HG03280 (cell line): Measurements from ENCODE around the gene ASCL1.

Experiments
- ATAC-seq: cut with Tn5 transposase; IDR thresholded peaks from one replicate; pipeline ENCODE4 v1.9.1; 2021; ENCODE audit warnings: mild to moderate bottlenecking, moderate library complexity; ENCODE audit not compliant: unreplicated experiment

ASCL1 gene

DNA sequence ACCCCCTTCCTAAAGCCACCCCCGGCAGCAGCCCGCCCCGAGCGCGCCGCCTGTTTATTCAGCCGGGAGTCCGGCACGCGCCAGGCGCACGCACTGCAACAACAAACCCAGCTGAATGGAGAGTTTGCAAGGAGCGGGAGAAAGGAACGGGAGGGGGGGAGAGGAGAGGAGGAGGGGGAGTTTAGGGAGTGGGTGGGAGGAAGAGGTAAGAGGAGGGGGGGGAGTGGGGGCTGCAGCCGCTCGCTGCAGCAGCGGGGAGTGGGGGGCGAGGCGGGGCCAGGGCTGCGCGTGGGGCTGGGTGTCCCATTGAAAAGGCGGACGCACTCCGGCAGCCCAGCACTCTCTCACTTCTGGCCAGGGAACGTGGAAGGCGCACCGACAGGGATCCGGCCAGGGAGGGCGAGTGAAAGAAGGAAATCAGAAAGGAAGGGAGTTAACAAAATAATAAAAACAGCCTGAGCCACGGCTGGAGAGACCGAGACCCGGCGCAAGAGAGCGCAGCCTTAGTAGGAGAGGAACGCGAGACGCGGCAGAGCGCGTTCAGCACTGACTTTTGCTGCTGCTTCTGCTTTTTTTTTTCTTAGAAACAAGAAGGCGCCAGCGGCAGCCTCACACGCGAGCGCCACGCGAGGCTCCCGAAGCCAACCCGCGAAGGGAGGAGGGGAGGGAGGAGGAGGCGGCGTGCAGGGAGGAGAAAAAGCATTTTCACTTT lies at the start of gene ASCL1:
Gene ASCL1 (plus strand): TSS at position 336 of the 712 bp plus-strand sequence. CDS start 571 bp downstream, outside the sequence.
- peak; percentile 38 for ATAC-seq

GRCh38 chr12:102907918-102908317 lies 49.6 kb upstream of the ASCL1 start:
- no peak for ATAC-seq

DNA sequence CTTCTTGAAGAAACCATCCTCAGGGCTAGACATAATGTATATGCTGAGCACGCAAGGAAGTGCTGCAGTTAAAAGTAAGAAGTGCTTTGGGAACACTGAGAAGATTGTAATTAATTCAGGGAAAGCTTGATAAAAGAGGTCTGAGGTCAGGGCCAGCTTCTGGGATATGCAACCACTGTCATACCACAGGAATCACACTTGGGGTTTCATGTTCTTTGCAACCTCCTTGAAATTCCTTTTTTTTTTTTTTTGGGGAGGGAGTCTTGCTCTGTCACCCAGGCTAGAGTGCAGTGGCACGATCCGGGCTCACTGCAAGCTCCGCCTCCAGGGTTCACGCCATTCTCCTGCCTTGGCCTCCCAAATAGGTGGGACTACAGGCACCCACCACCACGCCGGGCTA lies 47.3 kb upstream of the ASCL1 start:
- no peak for ATAC-seq

GRCh38 chr12:102910792-102911191 lies 46.7 kb upstream of the ASCL1 start:
- ATAC-seq = no peak

GRCh38 chr12:102911320-102911719 lies 46.2 kb upstream of the ASCL1 start:
- no peak for ATAC-seq

DNA sequence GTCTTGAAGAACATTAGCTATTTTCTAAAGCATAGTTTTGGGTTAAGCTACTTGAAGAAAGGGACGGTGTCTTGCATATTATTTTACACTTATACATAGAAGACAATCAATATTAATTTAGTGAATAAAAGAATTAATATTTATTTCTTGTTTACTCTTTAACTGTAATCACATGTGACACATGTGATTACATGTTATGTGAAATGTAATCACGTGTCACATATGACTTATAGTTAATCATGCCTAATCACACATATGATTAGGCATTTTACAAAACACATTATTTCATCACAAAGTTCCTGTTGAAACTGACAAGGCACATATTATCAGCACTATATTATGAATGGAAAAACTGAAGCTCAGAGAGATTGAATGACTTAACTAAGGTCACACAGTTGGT lies 45.2 kb upstream of the ASCL1 start:
- ATAC-seq = no peak

GRCh38 chr12:102913453-102914226 lies 43.8 kb upstream of the ASCL1 start:
- no peak for ATAC-seq

DNA sequence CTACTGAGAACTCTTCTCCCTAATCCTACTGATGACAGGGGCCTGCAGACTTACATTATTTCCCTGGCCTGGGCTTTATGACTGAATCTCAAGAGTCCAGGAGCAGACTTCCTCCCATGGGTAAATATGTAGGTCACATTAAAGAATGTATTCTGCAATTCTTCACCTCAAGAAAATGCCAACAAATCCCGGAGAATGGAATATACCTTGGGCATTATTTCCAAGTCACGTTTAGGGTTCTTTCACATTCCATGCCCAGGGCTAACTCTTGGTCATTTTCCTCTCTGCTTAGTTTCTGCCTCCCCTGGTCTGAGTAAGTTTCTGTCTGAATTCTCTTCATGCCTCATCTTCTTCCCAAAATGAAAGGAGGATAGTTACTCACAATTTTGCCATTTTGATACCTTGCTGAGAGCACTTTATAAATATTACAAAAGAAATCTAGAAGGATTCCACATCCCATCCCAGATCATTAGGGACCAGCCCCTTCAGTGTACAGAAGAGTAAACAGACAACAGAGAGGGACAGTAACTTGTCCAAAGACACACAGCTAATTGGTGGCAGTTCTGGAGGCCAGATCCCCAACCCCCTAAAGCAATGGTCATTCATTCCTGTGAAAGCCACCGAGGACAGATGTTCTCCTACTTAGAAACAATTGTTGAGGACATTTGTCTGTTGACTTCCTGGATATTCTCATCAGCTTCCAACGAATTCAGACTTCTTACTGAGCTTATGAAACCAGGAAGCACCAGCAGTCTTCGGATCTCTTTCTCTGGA lies 41.0 kb upstream of the ASCL1 start:
- no peak for ATAC-seq

DNA sequence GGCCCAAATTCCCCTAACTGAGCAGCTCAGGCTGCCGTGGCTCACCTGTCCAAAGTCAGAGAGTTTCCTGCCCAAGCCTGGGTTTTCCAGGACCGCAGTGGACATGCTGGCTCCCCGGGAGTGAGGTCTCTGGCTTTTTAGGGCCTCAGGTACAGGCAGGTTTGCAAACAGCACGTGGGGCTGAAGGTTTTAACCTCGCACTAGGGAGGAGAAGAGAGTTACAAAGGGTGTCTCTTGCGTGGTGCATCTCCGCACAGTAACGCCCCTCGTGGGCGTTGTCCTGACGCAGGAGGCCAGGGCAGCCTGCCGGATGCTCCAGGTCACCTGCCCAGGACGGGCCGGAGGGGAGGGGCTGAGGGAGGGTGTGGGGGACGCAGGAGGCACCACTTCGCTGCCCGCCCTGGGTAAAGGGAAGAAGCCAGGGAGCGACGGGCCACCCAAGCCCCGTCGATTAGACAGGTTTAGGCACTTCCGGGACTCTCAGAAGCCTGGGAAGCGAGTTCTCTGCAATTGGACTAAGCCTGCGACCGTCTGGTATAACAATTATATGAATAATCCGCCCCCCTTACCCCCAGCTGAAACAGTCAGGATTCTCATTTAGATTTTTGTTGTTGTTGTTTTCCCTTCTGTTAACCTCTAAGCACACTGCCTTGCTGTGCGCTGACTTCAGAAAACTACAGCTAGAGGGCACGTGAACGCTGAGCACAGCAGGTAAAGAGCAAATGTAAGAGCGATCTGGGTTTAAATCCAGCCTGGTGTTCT lies 40.3 kb upstream of the ASCL1 start, which contains the start of gene PAH:
Gene PAH (minus strand): TSS at position 219 of the 762 bp plus-strand sequence. CDS start 114 bp downstream, at position 105.
- peak; percentile 61 for ATAC-seq

DNA sequence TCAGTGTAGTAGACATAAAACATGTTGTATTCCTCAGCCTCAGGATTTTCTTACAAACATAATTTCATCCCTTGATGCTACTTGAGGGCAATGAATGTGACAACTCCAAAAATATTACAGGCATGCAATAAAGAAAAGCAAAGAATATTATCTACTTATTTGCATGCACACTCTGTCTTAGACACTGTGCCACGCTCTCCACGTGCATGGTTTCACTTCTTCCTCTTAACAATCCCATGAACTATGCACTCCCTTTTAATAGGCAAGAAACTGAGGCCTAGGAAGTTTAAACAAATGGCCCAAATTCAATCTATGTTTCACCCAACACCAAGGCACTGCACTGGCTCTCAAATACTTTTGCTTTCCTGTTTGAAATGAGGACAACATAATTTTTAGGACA lies 38.6 kb upstream of the ASCL1 start:
- no peak for ATAC-seq

- no peak for ATAC-seq
Observed at GRCh38 chr12:102920271-102920670, 37.2 kb upstream of the ASCL1 start.

DNA sequence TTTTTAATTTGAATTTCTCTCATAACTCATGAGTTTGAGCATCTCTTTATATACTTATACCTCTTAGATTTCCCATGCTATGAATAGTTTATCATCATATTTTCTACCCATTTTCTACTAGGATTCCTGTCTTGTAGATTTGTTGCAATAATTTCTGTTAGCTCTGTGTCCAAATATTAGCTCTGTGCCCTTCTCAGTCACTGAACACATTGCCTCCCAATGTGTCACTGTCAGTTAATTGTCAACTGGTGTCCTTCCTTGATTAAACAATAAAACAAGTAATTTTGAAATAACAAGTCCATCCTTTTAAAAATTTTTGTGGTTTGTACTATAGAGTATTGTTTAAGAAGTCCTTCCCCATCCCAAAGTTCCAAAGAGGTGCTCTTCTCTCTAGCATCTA lies 36.2 kb upstream of the ASCL1 start:
- no peak for ATAC-seq

GRCh38 chr12:102927220-102927619 lies 30.3 kb upstream of the ASCL1 start:
- no peak for ATAC-seq

DNA sequence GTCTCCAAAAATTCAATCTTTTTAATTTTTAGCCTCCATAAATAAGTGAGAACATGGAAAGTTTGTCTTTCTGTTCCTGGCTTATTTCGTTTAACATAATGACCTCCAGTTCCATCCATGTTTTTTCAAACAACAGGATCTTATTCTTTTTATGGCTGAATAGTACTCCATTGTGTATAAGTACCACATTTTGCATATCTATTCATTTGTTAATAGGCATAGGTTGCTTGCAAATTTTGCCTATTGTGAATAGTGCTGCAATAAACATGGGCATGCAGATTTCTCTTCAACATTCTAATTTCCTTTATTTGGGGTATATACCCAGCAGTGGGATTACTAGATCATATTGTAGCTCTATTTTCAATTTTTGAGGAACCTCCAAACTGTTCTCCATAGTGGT lies 24.3 kb upstream of the ASCL1 start:
- no peak for ATAC-seq

DNA sequence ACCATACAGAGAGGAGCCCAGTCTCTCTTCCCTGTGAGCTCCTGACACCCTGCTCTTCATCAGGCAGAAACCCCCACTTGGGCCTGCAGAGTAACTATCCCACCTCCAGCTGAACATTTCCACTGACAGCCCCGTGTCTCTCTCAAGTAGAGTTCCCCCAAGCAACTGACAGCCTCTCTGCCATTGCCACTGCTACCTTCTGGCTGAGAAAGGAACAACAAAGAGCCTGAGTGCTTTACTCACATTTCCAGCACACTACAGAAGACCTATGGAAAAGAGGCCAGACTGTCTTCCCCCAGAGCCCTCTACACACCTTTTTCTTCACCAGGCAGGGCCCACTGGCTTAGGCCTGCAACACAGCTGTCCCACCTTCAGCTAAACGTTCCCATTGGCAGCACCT lies 18.4 kb upstream of the ASCL1 start:
- no peak for ATAC-seq

DNA sequence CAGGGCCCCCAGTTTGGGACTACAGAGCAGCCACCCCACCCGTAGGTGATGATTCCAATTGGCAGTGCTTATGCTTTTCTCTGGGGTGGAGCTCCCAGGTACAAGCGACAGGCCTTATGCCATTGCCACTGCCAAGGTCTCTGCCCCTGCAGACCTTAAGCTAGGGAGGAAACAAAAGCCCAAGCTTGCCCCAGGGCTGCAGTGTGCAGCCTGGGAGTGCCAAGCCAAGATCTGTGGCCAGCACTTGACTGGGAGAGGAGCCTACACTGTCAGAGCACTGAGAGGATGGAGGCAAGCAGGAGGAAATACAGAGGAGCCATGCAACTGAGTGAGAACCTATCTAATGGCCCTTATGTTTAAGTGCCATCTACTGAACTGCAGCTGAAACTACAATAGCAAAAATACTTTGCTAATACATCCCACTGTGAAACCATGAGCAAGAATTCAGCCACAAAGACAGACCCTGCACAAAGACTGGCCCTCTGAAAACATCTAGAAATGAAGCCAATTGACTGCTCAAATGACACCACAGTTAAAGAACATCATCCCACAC lies 17.7 kb upstream of the ASCL1 start:
- ATAC-seq = no peak

GRCh38 chr12:102946042-102946441 lies 11.4 kb upstream of the ASCL1 start:
- no peak for ATAC-seq

GRCh38 chr12:102948941-102949352 lies 8.5 kb upstream of the ASCL1 start:
- no peak for ATAC-seq

GRCh38 chr12:102950107-102950949 lies 7.1 kb upstream of the ASCL1 start:
- no peak for ATAC-seq
